GM19025 (cell line): Measurements from ENCODE around the gene MEF2B.
"Not testable (repeated sequence)": the region's sequence is repeated elsewhere in the genome, so short reads cannot be mapped to it uniquely, and the experiment has no call there.

Experiments
- ATAC-seq: cut with Tn5 transposase; IDR thresholded peaks from one replicate; pipeline ENCODE4 v1.9.1; 2021; ENCODE audit warnings: mild to moderate bottlenecking, low read depth, moderate library complexity; ENCODE audit not compliant: unreplicated experiment

Gene MEF2B

GRCh38 chr19:19134687-19135158 lies 35.3 kb downstream of the MEF2B start:
- ATAC-seq, result no peak

DNA sequence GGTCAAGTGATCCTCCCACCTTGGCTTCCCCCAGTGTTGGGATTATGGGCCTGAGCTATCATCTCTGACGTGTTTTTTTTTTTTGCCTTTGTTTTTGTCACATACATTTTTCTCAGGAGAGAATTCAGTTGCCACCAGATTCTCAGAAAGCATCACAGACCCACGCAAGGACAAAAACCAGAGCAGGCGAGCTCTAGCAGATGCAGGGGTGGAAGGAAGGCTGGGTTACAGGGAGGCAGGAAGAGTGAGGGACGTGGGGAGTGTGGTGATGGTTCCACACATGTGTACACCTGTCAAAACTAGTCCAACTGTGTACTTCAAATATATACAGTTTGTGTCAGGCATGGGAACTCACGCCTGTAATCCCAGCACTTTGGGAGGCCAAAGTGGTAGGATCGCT lies 36.1 kb downstream of the MEF2B start:
- no peak for ATAC-seq

GRCh38 chr19:19132912-19133311 lies 37.2 kb downstream of the MEF2B start:
- no peak for ATAC-seq

DNA sequence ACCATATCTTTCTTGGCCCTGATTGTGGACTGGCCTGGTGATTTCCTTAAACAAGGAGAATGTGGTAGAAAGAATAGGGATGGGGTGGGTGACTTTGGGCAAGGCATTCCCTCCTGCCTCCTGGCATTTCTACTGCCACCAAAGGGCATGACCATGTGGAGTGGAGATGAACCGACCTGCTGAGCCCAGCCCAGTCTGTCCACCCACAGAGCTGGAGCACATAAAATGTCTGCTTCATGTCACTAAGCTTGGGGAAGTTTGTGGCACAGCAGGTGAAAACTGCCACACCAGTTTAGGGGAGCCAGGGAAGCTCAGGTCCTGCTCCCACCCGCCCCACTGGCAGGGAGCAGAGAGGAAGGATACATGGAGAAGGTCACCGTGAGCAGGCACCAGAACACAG lies 38.1 kb downstream of the MEF2B start:
- no peak for ATAC-seq

DNA sequence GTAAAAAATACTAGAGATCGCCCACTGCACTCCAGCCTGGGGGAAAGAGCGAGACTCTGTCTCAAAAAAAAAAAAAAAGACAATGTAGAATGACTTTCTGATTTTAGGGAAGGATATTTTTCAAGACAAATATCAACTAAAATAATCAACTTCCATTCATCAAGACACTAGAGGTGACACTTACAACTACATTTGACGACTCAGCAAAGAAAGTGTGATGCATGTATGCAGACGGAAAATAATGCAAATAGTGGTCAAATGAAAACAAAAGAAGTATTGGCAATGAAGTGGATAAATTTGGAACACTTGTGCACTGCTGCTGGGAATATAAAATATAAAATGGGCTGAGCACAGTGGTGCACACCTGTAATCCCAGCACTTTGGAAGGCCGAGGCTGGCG lies 44.0 kb downstream of the MEF2B start:
- ATAC-seq, result no peak

DNA sequence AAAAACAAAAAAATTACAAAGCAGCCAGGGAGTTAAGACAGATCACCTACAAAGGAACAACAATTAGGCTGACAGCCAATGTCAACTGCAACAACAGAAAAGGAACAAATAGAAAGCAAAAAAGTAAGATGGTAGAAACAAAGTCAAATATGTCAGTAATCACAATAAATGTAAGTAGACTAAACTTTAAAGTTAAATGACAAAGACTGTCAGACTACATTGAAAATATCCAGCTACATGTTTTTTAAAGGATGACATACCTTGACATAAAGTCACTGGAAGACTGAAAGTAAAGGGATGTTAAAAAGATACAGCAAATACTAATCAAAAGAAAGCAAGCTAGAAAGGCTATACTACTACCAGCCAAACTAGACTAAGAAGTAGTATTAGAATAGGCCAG lies 46.7 kb downstream of the MEF2B start:
- ATAC-seq, result no peak

DNA sequence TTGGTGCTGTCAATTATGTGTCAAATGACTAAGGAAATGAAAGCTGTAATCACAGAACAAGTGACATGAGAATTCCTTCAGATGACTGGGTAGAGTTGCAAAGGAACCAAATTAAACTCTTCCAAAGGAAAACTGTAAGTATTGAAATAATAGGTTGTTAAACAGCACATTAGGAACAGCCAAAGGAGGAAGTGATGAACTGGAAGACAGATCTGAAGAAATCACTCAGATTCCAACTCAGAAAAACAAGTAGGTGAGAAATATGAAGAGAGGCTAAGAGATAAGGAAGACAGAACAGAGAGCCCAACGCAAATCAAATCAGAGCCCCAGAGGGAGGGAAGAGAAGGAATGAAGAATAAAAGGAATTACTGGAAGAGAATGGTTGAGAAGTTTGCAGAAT lies 47.2 kb downstream of the MEF2B start:
- ATAC-seq, result no peak

GRCh38 chr19:19121371-19121770 lies 48.7 kb downstream of the MEF2B start:
- ATAC-seq, result no peak

GRCh38 chr19:19120308-19121231 lies 49.5 kb downstream of the MEF2B start:
- no peak for ATAC-seq

DNA sequence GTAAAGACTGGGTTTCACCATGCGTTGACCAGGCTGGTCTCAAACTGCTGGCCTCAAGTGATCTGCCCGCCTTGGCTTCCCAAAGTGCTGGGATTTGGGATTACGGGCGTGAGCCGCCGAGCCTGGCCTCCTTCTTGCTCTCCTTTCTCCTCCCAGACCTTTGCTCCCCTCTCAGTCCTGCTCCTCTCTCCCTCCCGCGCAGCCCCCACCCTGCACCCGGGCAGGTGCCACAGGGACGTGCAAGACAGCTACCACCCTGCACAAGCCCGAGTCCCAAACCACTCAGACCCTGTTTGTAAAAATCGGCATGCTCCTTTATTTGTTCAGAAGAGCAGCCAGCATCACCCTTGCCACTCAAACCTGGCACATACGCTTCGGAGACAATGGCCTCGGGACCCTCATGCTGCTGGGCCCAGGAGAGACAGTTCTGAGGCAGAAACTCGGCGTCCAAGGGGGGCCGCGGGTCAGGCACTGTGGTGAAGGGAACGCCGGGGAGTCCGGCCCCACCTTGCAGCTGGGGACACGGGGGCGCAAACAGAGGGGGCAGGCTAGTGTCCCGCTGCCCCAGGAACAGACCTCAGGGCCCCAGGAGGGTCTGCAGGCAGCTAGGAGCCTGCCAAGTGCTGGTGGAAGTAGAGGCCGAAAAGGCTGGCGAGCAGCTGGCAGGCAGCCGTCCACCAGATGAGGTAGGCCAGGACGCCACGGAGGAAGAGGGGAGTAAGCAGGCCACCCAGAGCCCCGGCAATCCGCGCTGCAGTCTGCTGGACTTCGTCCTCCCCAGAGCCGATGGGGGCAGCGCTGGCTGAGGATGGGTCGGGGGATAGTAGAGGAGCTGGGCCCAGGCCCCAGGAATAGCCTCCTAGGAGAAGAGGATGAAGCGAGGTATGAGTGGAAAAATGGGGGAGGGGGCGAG lies 50.5 kb downstream of the MEF2B start:
- no peak for ATAC-seq

DNA sequence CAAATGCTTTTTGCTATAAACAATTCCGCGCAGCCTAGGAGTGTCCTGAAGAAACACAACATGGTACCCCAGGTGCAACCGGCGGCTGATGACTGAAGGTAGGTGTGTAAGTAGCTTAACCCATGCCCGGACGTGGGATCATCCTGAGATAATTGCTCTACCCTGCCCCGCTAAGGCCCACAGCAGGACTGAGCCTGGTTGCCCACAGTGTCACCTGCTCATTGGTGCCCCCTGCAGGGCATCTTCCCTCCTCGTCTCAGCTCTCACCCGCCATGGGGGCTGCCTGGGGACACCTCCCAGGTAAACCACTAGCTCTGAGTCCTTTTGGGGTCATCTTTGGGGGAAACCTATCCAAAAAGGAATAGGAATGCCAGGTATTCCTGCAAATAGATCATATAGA lies 54.1 kb downstream of the MEF2B start:
- ATAC-seq, result no peak

GRCh38 chr19:19113040-19113626 lies 56.9 kb downstream of the MEF2B start:
- no peak for ATAC-seq

GRCh38 chr19:19111967-19112580 lies 58.0 kb downstream of the MEF2B start:
- ATAC-seq, result no peak

DNA sequence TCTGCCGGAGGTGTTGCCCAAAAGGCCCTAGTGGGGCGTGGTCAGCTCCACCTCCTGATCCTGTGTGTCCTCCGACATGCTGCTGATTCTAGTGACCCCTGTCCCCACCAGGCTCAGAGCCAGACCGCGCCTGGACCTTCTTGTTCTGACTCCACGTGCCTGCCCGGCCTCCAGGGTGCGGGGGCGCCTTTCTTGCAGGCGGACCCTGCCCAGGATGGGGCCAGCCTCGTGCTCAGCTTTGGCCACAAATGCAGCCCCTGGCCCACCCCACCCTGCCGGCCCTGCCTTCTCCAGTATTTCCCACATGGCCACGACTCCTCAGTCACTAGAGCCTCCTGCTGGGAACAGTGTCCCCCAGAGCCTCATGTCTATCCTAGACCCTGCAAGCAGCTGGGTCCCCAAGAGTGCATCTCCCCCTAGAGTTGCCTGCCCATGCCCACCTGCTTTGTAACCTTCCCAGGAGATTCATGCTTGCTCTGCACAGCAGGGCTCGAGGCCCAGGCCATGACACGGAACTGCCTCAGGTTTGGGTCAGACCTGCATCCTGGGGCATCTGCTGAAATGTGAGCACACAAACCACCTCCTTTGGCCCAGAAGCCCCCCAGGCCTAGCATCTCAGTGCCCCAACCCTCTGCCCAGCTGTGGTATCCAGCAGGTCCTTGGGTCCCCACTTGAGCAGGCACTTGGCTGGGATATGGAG lies 58.8 kb downstream of the MEF2B start:
- ATAC-seq, result no peak

GRCh38 chr19:19110410-19111135 lies 59.5 kb downstream of the MEF2B start:
- no peak for ATAC-seq

DNA sequence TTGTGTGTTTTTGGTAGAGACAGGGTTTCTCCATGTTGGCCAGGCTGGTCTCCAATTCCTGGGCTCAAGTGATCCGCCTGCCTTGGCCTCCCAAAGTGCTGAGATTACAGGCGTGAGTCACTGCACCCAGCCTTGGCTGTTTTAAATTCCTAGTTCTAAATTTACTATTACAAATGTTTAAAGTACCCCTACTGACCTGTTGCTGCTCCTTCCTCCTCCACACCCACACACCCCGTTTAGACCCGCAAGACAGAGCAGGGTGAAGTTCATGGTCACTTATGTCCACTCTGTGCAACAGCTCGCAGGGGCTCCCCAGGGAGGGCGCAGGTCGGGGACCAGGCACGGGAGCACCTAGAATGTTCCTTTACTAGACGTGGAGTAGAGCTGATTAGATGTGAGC lies 60.5 kb downstream of the MEF2B start:
- no peak for ATAC-seq

DNA sequence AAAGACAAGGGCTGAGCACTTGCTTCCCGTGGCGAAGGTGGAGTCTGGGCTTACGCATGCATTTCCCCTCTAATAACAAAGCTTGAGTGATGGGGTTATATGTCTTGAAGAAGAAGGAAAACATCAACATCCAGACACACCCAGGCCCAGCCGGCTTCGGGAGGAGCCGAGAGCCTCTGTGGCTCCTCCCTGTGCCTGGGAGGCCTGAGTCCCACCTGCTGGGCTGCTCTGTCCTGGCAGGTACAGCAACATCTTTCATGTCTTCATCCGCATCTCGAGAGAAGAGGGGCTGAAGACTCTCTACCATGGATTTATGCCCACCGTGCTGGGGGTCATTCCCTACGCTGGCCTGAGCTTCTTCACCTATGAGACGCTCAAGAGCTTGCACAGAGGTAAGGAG lies 62.4 kb downstream of the MEF2B start:
- no peak for ATAC-seq

- not testable (repeated sequence) for ATAC-seq
Measured at GRCh38 chr19:19106938-19107337, 63.1 kb downstream of the MEF2B start.

- ATAC-seq, result no peak
Measured at GRCh38 chr19:19106056-19106551, 64.0 kb downstream of the MEF2B start.
